Adrenal gland (tissue), 19 donors: ENCODE results near the gene ALG9. TPM values are rescaled to one million over a fixed set of nuclear protein-coding genes. Genes with fewer than 3 reads are reported as not detected.

ENCODE experiments used
- DNase-seq, 7 donors: peaks; one replicate each; pipeline ENCODE4 v3.0.0-alpha.2; 2019 to 2020
- H3K27ac ChIP-seq, 5 donors: fragments of 200-600 bp; sonication (generic) in 4 of 5; 1 replicate in 3 of 5; 2 replicates in 2 of 5; pipeline versions ENCODE4 v1.5.1 to v1.8.0; 2016 to 2020; ENCODE audit warnings: mild to moderate bottlenecking in 1 of 5
- H3K27me3 ChIP-seq: fragments of 200-600 bp; 2 replicates; pipeline ENCODE4 v1.8.0; 2021
- H3K36me3 ChIP-seq, 2 donors: fragments of 200-600 bp; replicated peaks in 1 of 2; 1 replicate in 1 of 2; 2 replicates in 1 of 2; pipeline versions ENCODE4 v1.5.1 to v1.8.0; 2018 to 2022
- H3K4me1 ChIP-seq, 2 donors: fragments of 200-600 bp; replicated peaks in 1 of 2; 1 replicate in 1 of 2; 2 replicates in 1 of 2; pipeline versions ENCODE4 v1.5.1 to v1.8.0; 2018 to 2021
- H3K4me3 ChIP-seq, 4 donors: fragments of 200-600 bp; sonication (generic) in 3 of 4; one replicate each; pipeline ENCODE4 v1.5.1; 2016 to 2018
- H3K9me3 ChIP-seq, 3 donors: fragments of 200-600 bp; sonication (generic) in 1 of 3; replicated peaks in 1 of 3; 1 replicate in 2 of 3; 2 replicates in 1 of 3; pipeline versions ENCODE4 v1.5.1 to v1.8.0; 2016 to 2021
- CTCF ChIP-seq, 6 experiments: fragments of 450-650 bp in 4 of 6; fragments of 200-600 bp in 2 of 6; sonication (generic) in 1 of 6; IDR thresholded peaks; 1 replicate in 5 of 6; 2 replicates in 1 of 6; pipeline versions ENCODE4 v1.5.1 to v1.8.0; 2016 to 2021; ENCODE audit warnings: antibody characterized with exemption in 6 of 6, mild to moderate bottlenecking in 2 of 6, moderate library complexity in 1 of 6
- POLR2A ChIP-seq, 2 donors: fragments of 450-650 bp; IDR thresholded peaks; one replicate each; pipeline ENCODE4 v1.6.1; 2017; ENCODE audit warnings: antibody characterized with exemption in 2 of 2, mild to moderate bottlenecking in 2 of 2, moderate library complexity in 1 of 2
- WGBS, 4 donors: extraction: QIAGEN DNeasy Blood & Tissue Kit in 2 of 4; methylation state at CpG; one replicate each; pipeline versions ENCODE4 v1.1.5 to v1.1.7; 2013 to 2017; 5-methylcytosine and 5-hydroxymethylcytosine counted together
- intact Hi-C, 2 donors: fragments of 100-400 bp; cut with DNase I; formaldehyde crosslinking; loops; one replicate each; pipeline versions ENCODE4 v1.14.1 to v1.15.0; 2022 to 2023
- long read RNA-seq, 10 donors: library from polyadenylated mRNA in 3 of 10; unstranded in 2 of 10; stranded (forward) in 1 of 10; transcript quantifications; one replicate each; pipeline ENCODE4 v2.0.0 and lab custom pipeline, GENCODE V29; 2021 to 2026
- polyA plus RNA-seq, 3 donors: library from polyadenylated mRNA; stranded (reverse); fragments of 200-250 nt in 2 of 3; fragments of 350-450 nt in 1 of 3; fragmentation: Illumina TruSeq in 1 of 3; extraction: RNeasy Lipid Tissue Mini Kit (QIAGEN cat#74804) in 1 of 3; gene quantifications; one replicate each; pipeline ENCODE4 v1.2.3, GENCODE V29; 2013 to 2014
- total RNA-seq, 9 donors: library from RNA; depleted of rRNA in 4 of 9; stranded (reverse); fragments of >200 nt in 4 of 9; fragments of 120-200 nt in 1 of 9; fragmentation: NEBNext Ultra II Directional in 1 of 9; extraction: Animal tissue kit (Norgen Biotek cat#: 25700) in 1 of 9; gene quantifications; one replicate each; pipeline versions ENCODE4 v1.1.0 to v1.2.4, GENCODE V29; 2013 to 2023
- donor health status: healthy with polysubstance abuse.
- donor health status: Bipolar disorder and iron deficiency.
- donor health status: DM: yes; HTN: yes; CAD: no.
- donor health status: DM: no; HTN: no; CAD: no.
- donor health status: DM: no; HTN: no; CAD: no.
- donor health status: DM: yes; HTN: yes; CAD: no.

ALG9 gene
- total RNA-seq (10 to 100 TPM; 23.6 to 40.7 (median 30.1) TPM), polyA plus RNA-seq (10 to 100 TPM; 43.8 to 53.6 (median 50.6) TPM)
- long read RNA-seq, donor 1, partial matches to known transcripts = 0 of 4 reads
- long read RNA-seq, donor 1, other reads (novel, unspliced or antisense) = 0 of 4 reads
- long read RNA-seq, donor 2, full-length matches to known transcripts = 3 of 3 reads
- long read RNA-seq, donor 2, partial matches to known transcripts = 0 of 3 reads
- long read RNA-seq, donor 2, other reads (novel, unspliced or antisense) = 0 of 3 reads
- long read RNA-seq, donor 3, partial matches to known transcripts = 0 of 2 reads
- long read RNA-seq, donor 3, other reads (novel, unspliced or antisense) = 0 of 2 reads
- long read RNA-seq, donor 4, transcript ALG9-214 (15 exons, 2,028 nt) = major isoform, 6 of 14 reads
- long read RNA-seq, donor 4, partial matches to known transcripts = 1 of 14 reads
- long read RNA-seq, donor 4, other reads (novel, unspliced or antisense) = 3 of 14 reads
- long read RNA-seq, donor 5, transcript ALG9-214 (15 exons, 2,028 nt) = major isoform, 13 of 37 reads
- long read RNA-seq, donor 5, transcript ALG9-201 (15 exons, 2,345 nt) = minor isoform, 5 of 37 reads
- long read RNA-seq, donor 5, transcript ALG9-215 (15 exons, 2,069 nt) = minor isoform, 6 of 37 reads
- long read RNA-seq, donor 5, partial matches to known transcripts = 0 of 37 reads
- long read RNA-seq, donor 5, other reads (novel, unspliced or antisense) = 13 of 37 reads
- long read RNA-seq, donor 6, transcript ALG9-214 (15 exons, 2,028 nt) = major isoform, 7 of 10 reads
- long read RNA-seq, donor 6, partial matches to known transcripts = 0 of 10 reads
- long read RNA-seq, donor 6, other reads (novel, unspliced or antisense) = 2 of 10 reads
- long read RNA-seq, donor 7, partial matches to known transcripts = 0 of 1 reads
- long read RNA-seq, donor 7, other reads (novel, unspliced or antisense) = 0 of 1 reads
- long read RNA-seq, donor 8, partial matches to known transcripts = 0 of 4 reads
- long read RNA-seq, donor 8, other reads (novel, unspliced or antisense) = 0 of 4 reads
- long read RNA-seq, donor 9, partial matches to known transcripts = 0 of 3 reads
- long read RNA-seq, donor 9, other reads (novel, unspliced or antisense) = 0 of 3 reads
- long read RNA-seq, donor 10, partial matches to known transcripts = 0 of 3 reads
- long read RNA-seq, donor 10, other reads (novel, unspliced or antisense) = 0 of 3 reads

GRCh38 chr11:111870886-111871692, at the start of gene ALG9:
Gene ALG9, minus strand, starts transcription at chr11:111871581. Its CDS starts 99 bp downstream, at chr11:111871482.
- Histone ChIP-seq H3K9me3 (no peaks in the 10 kb centered on the region), H3K27ac (peak within 1 kb of the TSS; percentile 74 to 98 (median 87)), H3K27me3 (no peaks in the 10 kb centered on the region), H3K4me3 (peak within 1 kb of the TSS; percentile 67 to 97 (median 93)), H3K36me3 (peaks cover 0 to 9% of the 10 kb centered on the region in 2 donors), H3K4me1 (peaks cover 0 to 12% of the 10 kb centered on the region in 2 donors)
- TF ChIP-seq POLR2A (IDR thresholded peaks at IDR 0.05) (no peak), CTCF (IDR thresholded peaks at IDR 0.05) (peak in 2 of 6 experiments; percentile 39 to 41)
- intact Hi-C loops = loop anchor here (10.0 kb wide), 3 partner anchors 54 to 214 kb away; partner anchors contain the start of genes SDHD (in 1 of the 2) and TIMM8B (in 1 of the 2)
- WGBS, 4 donors = 0 to 1% (median 1%) methylated on average over 15 to 51 of the region's 51 CpGs
- DNase-seq = peak; percentile 70 to 92 (median 88)

GRCh38 chr11:111920908-111921307, 49.5 kb upstream of the ALG9 start:
- intact Hi-C loops = loop anchor here in 1 of 2 donors (10.0 kb wide), 1 partner anchor 46 kb away; the partner anchor contains the start of genes ALG9, CFAP68 and FDXACB1

More at GRCh38 chr11:111920908-111921307, 49.5 kb upstream of the ALG9 start:
- H3K27me3 ChIP-seq = no peaks in the 10 kb centered on the region
- 45 to 89% (median 66%) methylated on average over 2 of the region's 2 CpGs for WGBS, 4 donors
- no peaks in the 10 kb centered on the region for H3K9me3 ChIP-seq
- peaks cover 12 to 16% of the 10 kb centered on the region in 2 donors for H3K4me1 ChIP-seq
- TF ChIP-seq POLR2A (IDR thresholded peaks at IDR 0.05) (no peak), CTCF (IDR thresholded peaks at IDR 0.05) (no peak)
- H3K4me3 ChIP-seq = no peak overlapping the region
- no peaks in the 10 kb centered on the region for H3K36me3 ChIP-seq
- no peak overlapping the region for H3K27ac ChIP-seq
- no peak for DNase-seq
